HepG2 (cell line): Measurements from ENCODE around the gene METTL16. TPM values are rescaled to one million over a fixed set of nuclear protein-coding genes. Genes with fewer than 3 reads are reported as not detected.
A peak's percentile ranks its signal among the peaks of the same experiment; 100 is the strongest.

Source experiments
- ATAC-seq: fragments of 200-7000 bp; cut with Tn5 transposase; 3 replicates; pipeline ENCODE4 v1.9.1; 2020; ENCODE audit warnings: mild to moderate bottlenecking, moderate library complexity
- BruUV-seq: library from RNA; stranded (reverse); fragments of 400-500 nt; replicated peaks from 2 replicates; lab custom pipeline; 2021; lab: Mats Ljungman, UMichigan
- CTCF ChIA-PET: fragments of 300-600 bp; formaldehyde crosslinking; extraction: SDS; loops from one replicate; lab custom pipeline; 2021; ENCODE audit warnings: low total read pairs, inconsistent platforms, low intra/inter-chr PET ratio; lab: Yijun Ruan, JAX
- POLR2A ChIA-PET: fragments of 350-600 bp; sonication (Branson Sonifier 250); formaldehyde crosslinking; loops from one replicate; lab custom pipeline; 2020; ENCODE audit warnings: antibody characterized with exemption, inconsistent platforms; lab: Yijun Ruan, JAX
- DNase-seq: peaks from one replicate; pipeline ENCODE4 v3.0.0-alpha.2; 2015; ENCODE audit warnings: low spot score
- FAIRE-seq: peaks from 3 replicates; lab custom pipeline; 2011; peaks lifted over from hg19 to GRCh38; lab: Jason Lieb, UNC
- H2AFZ ChIP-seq: one replicate; pipeline ENCODE4 v1.6.1; 2011; ENCODE audit warnings: low read length, inconsistent platforms
- H3K27ac ChIP-seq: fragments of 300-600 bp; 3 replicates; pipeline ENCODE4 v1.8.0; 2011; ENCODE audit warnings: mixed run types, mild to moderate bottlenecking, mixed read lengths, low read length, inconsistent platforms; ENCODE audit not compliant: insufficient read depth; ENCODE audit errors: extremely low read length
- H3K27me3 ChIP-seq, 2 experiments: fragments of 200-600 bp in 1 of 2; 2 replicates in 1 of 2; 3 replicates in 1 of 2; pipeline versions ENCODE4 v1.6.0 to v1.8.0; 2011; ENCODE audit warnings: low read length in 2 of 2, mild to moderate bottlenecking in 2 of 2, moderate library complexity in 2 of 2, inconsistent platforms in 1 of 2; ENCODE audit not compliant: insufficient read depth in 2 of 2, control insufficient read depth in 1 of 2
- H3K36me3 ChIP-seq, 2 experiments: fragments of 200-600 bp in 1 of 2; replicated peaks in 1 of 2; 2 replicates in 1 of 2; 3 replicates in 1 of 2; pipeline versions ENCODE4 v1.5.1 to v1.8.0; 2011; ENCODE audit warnings: low read length in 2 of 2, inconsistent platforms in 1 of 2; ENCODE audit not compliant: insufficient read depth in 2 of 2, control insufficient read depth in 1 of 2
- H3K4me1 ChIP-seq: 2 replicates; pipeline ENCODE4 v1.5.1; 2012; ENCODE audit warnings: low read length, inconsistent platforms; ENCODE audit not compliant: insufficient read depth
- H3K4me2 ChIP-seq: 2 replicates; pipeline ENCODE4 v1.6.0; 2011; ENCODE audit warnings: low read depth, low read length, inconsistent platforms
- H3K4me3 ChIP-seq, 3 experiments: fragments of 200-600 bp in 1 of 3; sonication (generic), shearing (Covaris generic) in 1 of 3; replicated peaks in 1 of 3; 2 replicates each; pipeline ENCODE4 v1.5.1; 2011 to 2016; ENCODE audit warnings: low read length in 3 of 3, inconsistent platforms in 2 of 3, low read depth in 2 of 3, mild to moderate bottlenecking in 2 of 3, control low read depth in 1 of 3, mixed read lengths in 1 of 3; ENCODE audit not compliant: insufficient read depth in 1 of 3
- H3K79me2 ChIP-seq: one replicate; pipeline ENCODE4 v1.6.1; 2011; ENCODE audit warnings: low read length, inconsistent platforms; ENCODE audit not compliant: insufficient read depth
- H3K9ac ChIP-seq: 2 replicates; pipeline ENCODE4 v1.6.0; 2011; ENCODE audit warnings: mild to moderate bottlenecking, low read depth, low read length, inconsistent platforms; ENCODE audit not compliant: insufficient read depth
- H3K9me3 ChIP-seq: 2 replicates; pipeline ENCODE4 v1.5.1; 2012; ENCODE audit warnings: mild to moderate bottlenecking, low read length
- H4K20me1 ChIP-seq: 2 replicates; pipeline ENCODE4 v1.6.0; 2011; ENCODE audit warnings: inconsistent platforms, mild to moderate bottlenecking, low read length, moderate library complexity; ENCODE audit not compliant: insufficient read depth
- DNMT3B ChIP-seq: conservative IDR thresholded peaks from 2 replicates; pipeline ENCODE4 v1.6.1; 2016; ENCODE audit warnings: missing biosample characterization, control low read depth
- FOXC1 ChIP-seq: sonication (generic); formaldehyde crosslinking; IDR thresholded peaks from 2 replicates; pipeline ENCODE4 v1.8.0; 2022; ENCODE audit warnings: mild to moderate bottlenecking, missing genetic modification reagents, borderline replicate concordance
- GATAD1 ChIP-seq: IDR thresholded peaks from 2 replicates; pipeline ENCODE4 v1.6.1; 2016; ENCODE audit warnings: missing genetic modification reagents, missing compliant biosample characterization
- IRF2 ChIP-seq: IDR thresholded peaks from 2 replicates; pipeline ENCODE4 v1.6.1; 2018; ENCODE audit warnings: missing genetic modification reagents, missing compliant biosample characterization
- KAT8 ChIP-seq: IDR thresholded peaks from 2 replicates; pipeline ENCODE4 v1.6.1; 2016; ENCODE audit warnings: missing genetic modification reagents, missing compliant biosample characterization
- MAZ ChIP-seq, 2 experiments: sonication (generic) in 1 of 2; formaldehyde crosslinking in 1 of 2; IDR thresholded peaks; 2 replicates each; pipeline versions ENCODE4 v1.5.0 to v1.6.1; 2012 to 2020; ENCODE audit warnings: low read depth in 2 of 2, mild to moderate bottlenecking in 2 of 2, borderline replicate concordance in 1 of 2, improper control_type of control experiment in 1 of 2, low read length in 1 of 2, missing genetic modification reagents in 1 of 2, moderate library complexity in 1 of 2
- MIXL1 ChIP-seq: IDR thresholded peaks from 2 replicates; pipeline ENCODE4 v1.6.1; 2016
- MLLT10 ChIP-seq: sonication (generic); formaldehyde crosslinking; IDR thresholded peaks from 2 replicates; pipeline ENCODE4 v1.4.0; 2020; ENCODE audit warnings: missing genetic modification reagents
- NFKB2 ChIP-seq: sonication (generic); formaldehyde crosslinking; IDR thresholded peaks from 2 replicates; pipeline ENCODE4 v1.4.0; 2020; ENCODE audit warnings: missing genetic modification reagents, borderline replicate concordance
- PCBP2 ChIP-seq: fragments of 200-400 bp; formaldehyde crosslinking; optimal IDR thresholded peaks from 2 replicates; pipeline ENCODE3; 2018; ENCODE audit warnings: low read length, low read depth; ENCODE audit not compliant: poor library complexity, severe bottlenecking
- RAD21 ChIP-seq: fragments of 450-650 bp; formaldehyde crosslinking; IDR thresholded peaks from 2 replicates; pipeline ENCODE4 v1.5.0; 2020; ENCODE audit warnings: mild to moderate bottlenecking
- SALL2 ChIP-seq: sonication (generic); formaldehyde crosslinking; IDR thresholded peaks from 2 replicates; pipeline ENCODE4 v1.8.1; 2023; ENCODE audit warnings: mild to moderate bottlenecking, missing genetic modification reagents, inconsistent platforms
- STAG1 ChIP-seq: sonication (generic); formaldehyde crosslinking; IDR thresholded peaks from 2 replicates; pipeline ENCODE4 v1.4.0; 2020; ENCODE audit warnings: missing genetic modification reagents
- TGIF2 ChIP-seq: IDR thresholded peaks from 2 replicates; pipeline ENCODE4 v1.6.1; 2016; ENCODE audit warnings: control low read depth, missing compliant biosample characterization
- ZFP36L1 ChIP-seq: sonication (generic); formaldehyde crosslinking; IDR thresholded peaks from 2 replicates; pipeline ENCODE4 v1.8.0; 2022; ENCODE audit warnings: mild to moderate bottlenecking, missing genetic modification reagents, moderate library complexity
- ZNF614 ChIP-seq: IDR thresholded peaks from 2 replicates; pipeline ENCODE4 v1.6.1; 2018; ENCODE audit warnings: missing biosample characterization, missing genetic modification reagents, inconsistent platforms, borderline replicate concordance
- WGBS: methylation state at CpG from one replicate; pipeline ENCODE4 v1.1.6; 2017; ENCODE audit warnings: low lambda C conversion rate; 5-methylcytosine and 5-hydroxymethylcytosine counted together
- in situ Hi-C: cut with HindIII; loops from 2 replicates; pipeline ENCODE4 v1.10.0; 2017; ENCODE audit warnings: low pct_unique_long_range_greater_than_20kb; ENCODE audit not compliant: extremely low pct_ligation_motif_present
- intact Hi-C: fragments of 100-400 bp; cut with micrococcal nuclease; formaldehyde crosslinking; loops from one replicate; pipeline ENCODE4 v1.10.0; 2022; ENCODE audit not compliant: unreplicated experiment
- polyA plus RNA-seq, 8 experiments: library from polyadenylated mRNA; depleted of rRNA in 3 of 8; stranded (reverse) in 7 of 8; unstranded in 1 of 8; fragments of >200 nt; fragmentation: Illumina TruSeq in 4 of 8; extraction: Trizol in 4 of 8; gene quantifications; 2 replicates each; pipeline versions ENCODE4 v1.2.1 to v1.2.3, GENCODE V29; 2011 to 2016; ENCODE audit warnings: low read depth in 4 of 8, missing spikeins in 1 of 8, mixed read lengths in 1 of 8; ENCODE audit not compliant: insufficient read depth in 1 of 8
- total RNA-seq, 5 experiments: library from RNA; depleted of rRNA; stranded (reverse); fragments of >200 nt; fragmentation: Illumina TruSeq; extraction: Trizol; gene quantifications; 2 replicates each; pipeline ENCODE4 v1.2.3, GENCODE V29; 2016; ENCODE audit warnings: low read depth in 1 of 5
- TF ChIP-seq, protein P1 (sequence below): sonication (generic); formaldehyde crosslinking; IDR thresholded peaks from 2 replicates; pipeline ENCODE4 v1.4.0; 2020; ENCODE audit warnings: missing genetic modification reagents, low read depth, mild to moderate bottlenecking, borderline replicate concordance
- TF ChIP-seq, protein P2 (sequence below): sonication (generic); formaldehyde crosslinking; IDR thresholded peaks from 2 replicates; pipeline ENCODE4 v1.5.0; 2020; ENCODE audit warnings: mild to moderate bottlenecking, missing genetic modification reagents
- TF ChIP-seq, protein P3 (sequence below): sonication (generic); formaldehyde crosslinking; IDR thresholded peaks from 2 replicates; pipeline ENCODE4 v1.4.0; 2020; ENCODE audit warnings: mild to moderate bottlenecking, missing genetic modification reagents

Gene METTL16
- total and polyA plus RNA-seq, 2 of the 13 experiments (the other 11 are each of a cell fraction or from before 2014, with no cell fraction given) = 11.6 to 18.5 TPM

DNA sequence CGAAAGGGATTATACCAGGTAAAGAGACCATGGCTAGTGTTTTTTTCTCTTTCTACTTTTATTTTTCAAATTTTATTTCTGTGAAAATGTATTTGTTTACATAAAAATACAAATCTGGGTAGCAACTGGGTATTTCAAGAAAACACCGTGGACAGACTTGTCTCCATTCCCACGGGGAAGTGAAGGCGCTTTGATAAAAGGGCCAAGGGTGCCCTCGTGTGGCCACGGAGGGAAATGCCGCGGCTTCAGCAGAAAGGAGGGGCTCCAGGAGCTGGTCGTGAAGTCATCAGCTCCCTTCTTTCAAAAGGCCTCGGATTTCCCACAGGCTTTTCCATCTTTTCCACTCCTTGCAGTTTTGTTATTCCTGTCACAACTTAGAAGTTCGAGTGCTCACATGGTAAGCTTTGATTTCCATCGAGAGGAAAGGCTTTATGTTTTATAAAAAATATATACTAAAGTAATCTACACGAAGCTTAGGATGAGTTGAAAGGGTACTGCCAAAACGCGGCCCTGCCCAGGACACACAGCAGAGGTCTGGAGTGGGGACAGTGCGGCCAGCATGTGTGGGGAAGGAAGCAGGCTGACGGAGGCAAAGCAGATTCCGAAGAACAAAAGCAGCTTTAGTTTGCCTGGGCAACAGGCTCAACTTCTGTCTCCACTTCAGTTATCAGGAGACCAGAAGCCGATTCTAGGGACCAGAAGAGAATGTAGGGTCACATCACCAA is 95.5 kb downstream of the METTL16 start:
- Histone ChIP-seq H3K27ac (no peak overlapping the region), H2AFZ (no peak overlapping the region), H3K9ac (no peak overlapping the region), H3K27me3 (no peaks in the 10 kb centered on the region), H3K9me3 (no peaks in the 10 kb centered on the region), H3K4me1 (peaks cover 7% of the 10 kb centered on the region; the same call in 1 of the 2 replicates), H4K20me1 (no peaks in the 10 kb centered on the region; the same call in 1 of the 2 replicates), H3K36me3 (peaks cover 12 to 45% of the 10 kb centered on the region in 2 experiments; a peak in 4 of 5 replicates), H3K4me3 (no peak overlapping the region), H3K4me2 (no peak overlapping the region), H3K79me2 (no peaks in the 10 kb centered on the region)
- FAIRE-seq = peak; percentile 79
- no TSS peak for BruUV-seq
- intact Hi-C loops (loop anchor here (1.0 kb wide), 1 partner anchor 34 kb away; no protein-coding TSS in a partner anchor), in situ Hi-C loops (no loop called here)
- WGBS = 41% methylated on average over 18 of the region's 19 CpGs
- peak; percentile 74 for ATAC-seq
- CTCF ChIA-PET = interaction anchor here (1.2 to 3.9 kb wide), 2 partner anchors 34 to 47 kb away, joined by 4 to 65 read pairs; no protein-coding TSS in a partner anchor
- POLR2A ChIA-PET = interaction anchor here (0.9 to 2.5 kb wide), 4 partner anchors 15 to 80 kb away, joined by 4 to 31 read pairs (median 5); partner anchors contain the start of gene TSR1
- DNase-seq = peak; percentile 61
- TF ChIP-seq TGIF2 (CRISPR knock-in tag) = no peak; the same call in 1 of the 2 replicates
- TF ChIP-seq GATAD1 (CRISPR knock-in tag) = 0 out of 2 replicates have a peak, but pooled peaks have one; percentile 21
- no peak for TF ChIP-seq NFKB2 (CRISPR knock-in tag)
- TF ChIP-seq DNMT3B (CRISPR knock-in tag) = no peak
- TF ChIP-seq, protein P1, sequence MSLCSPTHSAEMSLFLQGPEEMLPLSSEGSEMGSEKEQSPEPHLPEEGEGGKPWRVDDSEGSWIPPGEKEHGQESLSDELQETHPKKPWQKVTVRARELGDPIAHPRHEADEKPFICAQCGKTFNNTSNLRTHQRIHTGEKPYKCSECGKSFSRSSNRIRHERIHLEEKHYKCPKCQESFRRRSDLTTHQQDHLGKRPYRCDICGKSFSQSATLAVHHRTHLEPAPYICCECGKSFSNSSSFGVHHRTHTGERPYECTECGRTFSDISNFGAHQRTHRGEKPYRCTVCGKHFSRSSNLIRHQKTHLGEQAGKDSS (CRISPR knock-in tag) = no peak
- TF ChIP-seq, protein P2, sequence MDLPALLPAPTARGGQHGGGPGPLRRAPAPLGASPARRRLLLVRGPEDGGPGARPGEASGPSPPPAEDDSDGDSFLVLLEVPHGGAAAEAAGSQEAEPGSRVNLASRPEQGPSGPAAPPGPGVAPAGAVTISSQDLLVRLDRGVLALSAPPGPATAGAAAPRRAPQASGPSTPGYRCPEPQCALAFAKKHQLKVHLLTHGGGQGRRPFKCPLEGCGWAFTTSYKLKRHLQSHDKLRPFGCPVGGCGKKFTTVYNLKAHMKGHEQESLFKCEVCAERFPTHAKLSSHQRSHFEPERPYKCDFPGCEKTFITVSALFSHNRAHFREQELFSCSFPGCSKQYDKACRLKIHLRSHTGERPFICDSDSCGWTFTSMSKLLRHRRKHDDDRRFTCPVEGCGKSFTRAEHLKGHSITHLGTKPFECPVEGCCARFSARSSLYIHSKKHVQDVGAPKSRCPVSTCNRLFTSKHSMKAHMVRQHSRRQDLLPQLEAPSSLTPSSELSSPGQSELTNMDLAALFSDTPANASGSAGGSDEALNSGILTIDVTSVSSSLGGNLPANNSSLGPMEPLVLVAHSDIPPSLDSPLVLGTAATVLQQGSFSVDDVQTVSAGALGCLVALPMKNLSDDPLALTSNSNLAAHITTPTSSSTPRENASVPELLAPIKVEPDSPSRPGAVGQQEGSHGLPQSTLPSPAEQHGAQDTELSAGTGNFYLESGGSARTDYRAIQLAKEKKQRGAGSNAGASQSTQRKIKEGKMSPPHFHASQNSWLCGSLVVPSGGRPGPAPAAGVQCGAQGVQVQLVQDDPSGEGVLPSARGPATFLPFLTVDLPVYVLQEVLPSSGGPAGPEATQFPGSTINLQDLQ (CRISPR knock-in tag) = no peak
- no peak for TF ChIP-seq ZFP36L1 (CRISPR knock-in tag)
- 0 out of 2 replicates have a peak, but pooled peaks have one; percentile 15 for TF ChIP-seq MIXL1
- TF ChIP-seq SALL2 (CRISPR knock-in tag) = no peak
- TF ChIP-seq STAG1 (CRISPR knock-in tag) = peak; percentile 88
- no peak for TF ChIP-seq ZNF614 (CRISPR knock-in tag)
- no peak for TF ChIP-seq MLLT10
- TF ChIP-seq KAT8 (CRISPR knock-in tag) = 0 out of 2 replicates have a peak, but pooled peaks have one; percentile 30
- TF ChIP-seq RAD21 = peak; percentile 79
- TF ChIP-seq FOXC1 (CRISPR knock-in tag) = no peak
- TF ChIP-seq PCBP2 = no peak
- TF ChIP-seq, protein P3, sequence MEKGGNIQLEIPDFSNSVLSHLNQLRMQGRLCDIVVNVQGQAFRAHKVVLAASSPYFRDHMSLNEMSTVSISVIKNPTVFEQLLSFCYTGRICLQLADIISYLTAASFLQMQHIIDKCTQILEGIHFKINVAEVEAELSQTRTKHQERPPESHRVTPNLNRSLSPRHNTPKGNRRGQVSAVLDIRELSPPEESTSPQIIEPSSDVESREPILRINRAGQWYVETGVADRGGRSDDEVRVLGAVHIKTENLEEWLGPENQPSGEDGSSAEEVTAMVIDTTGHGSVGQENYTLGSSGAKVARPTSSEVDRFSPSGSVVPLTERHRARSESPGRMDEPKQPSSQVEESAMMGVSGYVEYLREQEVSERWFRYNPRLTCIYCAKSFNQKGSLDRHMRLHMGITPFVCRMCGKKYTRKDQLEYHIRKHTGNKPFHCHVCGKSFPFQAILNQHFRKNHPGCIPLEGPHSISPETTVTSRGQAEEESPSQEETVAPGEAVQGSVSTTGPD = no peak
- 0 out of 2 replicates have a peak, but pooled peaks have one; percentile 31 for TF ChIP-seq IRF2
- TF ChIP-seq MAZ (IDR thresholded peaks at IDR 0.05; ENCODE audit: borderline replicate concordance, low read depth, low read length) = 0 out of 2 replicates have a peak, but pooled peaks have one; percentile 42
- TF ChIP-seq MAZ (CRISPR knock-in tag; IDR thresholded peaks at IDR 0.05; ENCODE audit: low read depth) = no peak
